Keratinocyte (primary cell): ENCODE results near the gene DDX27. TPM values are rescaled to one million over a fixed set of nuclear protein-coding genes. Genes with fewer than 3 reads are reported as not detected.

Source experiments
- DNase-seq: peaks from one replicate; pipeline ENCODE4 v3.0.0-alpha.2; 2011; ENCODE audit warnings: low read depth, missing footprints, low spot score
- FAIRE-seq: peaks from 2 replicates; lab custom pipeline; 2011; peaks lifted over from hg19 to GRCh38; lab: Jason Lieb, UNC
- H2AFZ ChIP-seq: 2 replicates; pipeline ENCODE4 v1.6.0; 2012; ENCODE audit warnings: low read length, control low read depth, inconsistent platforms; ENCODE audit not compliant: control insufficient read depth
- H3K27ac ChIP-seq: 2 replicates; pipeline ENCODE4 v1.5.1; 2011; ENCODE audit warnings: low read length; ENCODE audit not compliant: control insufficient read depth, insufficient read depth
- H3K27me3 ChIP-seq: 3 replicates; pipeline ENCODE4 v1.6.0; 2011; ENCODE audit warnings: low read length; ENCODE audit not compliant: control insufficient read depth, insufficient read depth; ENCODE audit errors: extremely low read depth
- H3K36me3 ChIP-seq, 2 experiments: 2 replicates in 1 of 2; 3 replicates in 1 of 2; pipeline ENCODE4 v1.5.1; 2011; ENCODE audit warnings: low read length in 2 of 2, mild to moderate bottlenecking in 1 of 2; ENCODE audit not compliant: control insufficient read depth in 2 of 2, insufficient read depth in 2 of 2; ENCODE audit errors: extremely low read depth in 1 of 2
- H3K4me1 ChIP-seq: 3 replicates; pipeline ENCODE4 v1.5.1; 2011; ENCODE audit warnings: low read length; ENCODE audit not compliant: control insufficient read depth, insufficient read depth; ENCODE audit errors: extremely low read depth
- H3K4me2 ChIP-seq: 3 replicates; pipeline ENCODE4 v1.6.0; 2011; ENCODE audit warnings: low read depth, low read length; ENCODE audit not compliant: control insufficient read depth, insufficient read depth; ENCODE audit errors: extremely low read depth
- H3K4me3 ChIP-seq, 3 experiments: fragments of 200-600 bp in 1 of 3; sonication (generic) in 1 of 3; 2 replicates in 2 of 3; 3 replicates in 1 of 3; pipeline ENCODE4 v1.5.1; 2011 to 2016; ENCODE audit warnings: low read length in 3 of 3, mild to moderate bottlenecking in 3 of 3, control low read depth in 2 of 3, inconsistent platforms in 1 of 3, low read depth in 1 of 3, mixed read lengths in 1 of 3, mixed run types in 1 of 3, moderate library complexity in 1 of 3; ENCODE audit not compliant: control insufficient read depth in 2 of 3, insufficient read depth in 2 of 3; ENCODE audit errors: extremely low read depth in 1 of 3
- H3K79me2 ChIP-seq: 2 replicates; pipeline ENCODE4 v1.6.0; 2012; ENCODE audit warnings: low read length; ENCODE audit not compliant: control insufficient read depth, insufficient read depth
- H3K9ac ChIP-seq: 3 replicates; pipeline ENCODE4 v1.6.0; 2011; ENCODE audit warnings: low read length; ENCODE audit not compliant: control insufficient read depth, insufficient read depth; ENCODE audit errors: extremely low read depth
- H3K9me1 ChIP-seq: 3 replicates; pipeline ENCODE4 v1.6.0; 2011; ENCODE audit warnings: low read length; ENCODE audit not compliant: control insufficient read depth, insufficient read depth; ENCODE audit errors: extremely low read depth
- H3K9me3 ChIP-seq: 2 replicates; pipeline ENCODE4 v1.5.1; 2012; ENCODE audit warnings: low read depth, low read length; ENCODE audit not compliant: control insufficient read depth
- H4K20me1 ChIP-seq: 3 replicates; pipeline ENCODE4 v1.6.0; 2011; ENCODE audit warnings: low read length; ENCODE audit not compliant: control insufficient read depth, insufficient read depth; ENCODE audit errors: extremely low read depth
- EZH2 ChIP-seq: IDR thresholded peaks from one replicate; pipeline ENCODE4 v1.6.1; 2012; ENCODE audit warnings: inconsistent platforms, mild to moderate bottlenecking, low read length, moderate library complexity
- dilution Hi-C: fragments of 300-500 bp; cut with MboI; formaldehyde crosslinking; loops from one replicate; pipeline ENCODE4 v1.7.0; 2020; ENCODE audit warnings: low sequenced_read_pairs; ENCODE audit not compliant: extremely low pct_ligation_motif_present
- polyA plus RNA-seq, 5 experiments: library from polyadenylated mRNA; depleted of rRNA in 3 of 5; stranded (reverse) in 3 of 5; stranded (forward) in 1 of 5; unstranded in 1 of 5; fragments of >200 nt; gene quantifications; 1 replicate in 1 of 5; 2 replicates in 3 of 5; 3 replicates in 1 of 5; pipeline versions ENCODE4 v1.2.1 to v1.2.3, GENCODE V29; 2011 to 2012; ENCODE audit warnings: missing spikeins in 2 of 5, low read depth in 1 of 5, low replicate concordance in 1 of 5
- TF ChIP-seq, protein P1 (sequence below), 3 experiments: IDR thresholded peaks in 1 of 3; conservative IDR thresholded peaks in 1 of 3; optimal IDR thresholded peaks in 1 of 3; 2 replicates in 2 of 3; 3 replicates in 1 of 3; pipeline versions ENCODE3 to v1.5.1; 2011; ENCODE audit warnings: low read length in 3 of 3, mild to moderate bottlenecking in 3 of 3, moderate library complexity in 2 of 3, control low read depth in 1 of 3, inconsistent platforms in 1 of 3; ENCODE audit not compliant: insufficient read depth in 2 of 3; ENCODE audit errors: extremely low read depth in 1 of 3

The DDX27 gene
- polyA plus RNA-seq, 1 donor (not counting 4 experiments of a cell fraction or from before 2014, with no cell fraction given): 34.5 TPM

GRCh38 chr20:49203746-49204145, 15.5 kb upstream of the DDX27 start:
- FAIRE-seq: no peak
- dilution Hi-C loops: no loop called here

DNA sequence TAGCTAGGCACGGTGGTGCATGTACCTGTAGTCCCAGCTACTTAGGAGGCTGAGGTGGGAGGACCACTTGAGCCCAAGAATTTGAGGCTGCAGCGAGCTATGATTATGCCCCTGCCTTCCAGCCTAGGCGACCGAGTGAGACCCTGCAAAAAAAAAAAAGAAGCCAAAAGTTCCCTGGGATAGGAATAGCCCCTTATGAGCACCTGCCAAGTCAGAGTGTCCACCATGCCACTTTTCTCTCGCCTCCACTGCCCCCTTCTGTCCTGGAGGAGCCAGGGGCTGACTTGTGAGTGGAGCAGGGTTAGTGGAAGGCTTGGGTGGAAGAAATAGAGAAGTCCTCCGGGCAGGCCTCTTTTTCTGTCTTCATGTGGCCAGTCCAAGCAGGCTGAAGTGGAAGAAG, 12.1 kb upstream of the DDX27 start:
- no peak overlapping the region for H3K27ac ChIP-seq
- no peak overlapping the region for H3K4me2 ChIP-seq
- H3K4me1 ChIP-seq: no peaks in the 10 kb centered on the region
- H3K27me3 ChIP-seq: no peaks in the 10 kb centered on the region
- no peak for DNase-seq
- H3K4me3 ChIP-seq: no peak overlapping the region
- dilution Hi-C loops: no loop called here
- FAIRE-seq: no peak
- H3K36me3 ChIP-seq: no peaks in the 10 kb centered on the region
- H3K9me1 ChIP-seq: no peaks in the 10 kb centered on the region
- no peaks in the 10 kb centered on the region for H3K79me2 ChIP-seq
- H3K9me3 ChIP-seq: peaks cover 2% of the 10 kb centered on the region
- H4K20me1 ChIP-seq: no peaks in the 10 kb centered on the region
- no peak for TF ChIP-seq EZH2
- no peak overlapping the region for H3K9ac ChIP-seq
- H2AFZ ChIP-seq: no peak overlapping the region

More at GRCh38 chr20:49203746-49204145, 15.5 kb upstream of the DDX27 start:
- Histone ChIP-seq H3K4me3 (no peak overlapping the region), H3K9me1 (no peaks in the 10 kb centered on the region), H3K27ac (no peak overlapping the region), H3K36me3 (no peaks in the 10 kb centered on the region), H3K4me1 (no peaks in the 10 kb centered on the region), H3K9me3 (no peaks in the 10 kb centered on the region), H3K4me2 (no peak overlapping the region), H3K79me2 (no peaks in the 10 kb centered on the region), H4K20me1 (no peaks in the 10 kb centered on the region), H3K27me3 (no peaks in the 10 kb centered on the region), H3K9ac (no peak overlapping the region), H2AFZ (no peak overlapping the region)
- no peak for TF ChIP-seq EZH2
- TF ChIP-seq, protein P1, sequence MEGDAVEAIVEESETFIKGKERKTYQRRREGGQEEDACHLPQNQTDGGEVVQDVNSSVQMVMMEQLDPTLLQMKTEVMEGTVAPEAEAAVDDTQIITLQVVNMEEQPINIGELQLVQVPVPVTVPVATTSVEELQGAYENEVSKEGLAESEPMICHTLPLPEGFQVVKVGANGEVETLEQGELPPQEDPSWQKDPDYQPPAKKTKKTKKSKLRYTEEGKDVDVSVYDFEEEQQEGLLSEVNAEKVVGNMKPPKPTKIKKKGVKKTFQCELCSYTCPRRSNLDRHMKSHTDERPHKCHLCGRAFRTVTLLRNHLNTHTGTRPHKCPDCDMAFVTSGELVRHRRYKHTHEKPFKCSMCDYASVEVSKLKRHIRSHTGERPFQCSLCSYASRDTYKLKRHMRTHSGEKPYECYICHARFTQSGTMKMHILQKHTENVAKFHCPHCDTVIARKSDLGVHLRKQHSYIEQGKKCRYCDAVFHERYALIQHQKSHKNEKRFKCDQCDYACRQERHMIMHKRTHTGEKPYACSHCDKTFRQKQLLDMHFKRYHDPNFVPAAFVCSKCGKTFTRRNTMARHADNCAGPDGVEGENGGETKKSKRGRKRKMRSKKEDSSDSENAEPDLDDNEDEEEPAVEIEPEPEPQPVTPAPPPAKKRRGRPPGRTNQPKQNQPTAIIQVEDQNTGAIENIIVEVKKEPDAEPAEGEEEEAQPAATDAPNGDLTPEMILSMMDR (optimal IDR thresholded peaks at IDR 0.05 in 1 of 3, IDR thresholded peaks at IDR 0.05 in 1 of 3, conservative IDR thresholded peaks at IDR 0.05 in 1 of 3; ENCODE audit: extremely low read depth in 1 of 3, insufficient read depth in 2 of 3, low read length in 3 of 3): no peak
- DNase-seq: no peak

DNA sequence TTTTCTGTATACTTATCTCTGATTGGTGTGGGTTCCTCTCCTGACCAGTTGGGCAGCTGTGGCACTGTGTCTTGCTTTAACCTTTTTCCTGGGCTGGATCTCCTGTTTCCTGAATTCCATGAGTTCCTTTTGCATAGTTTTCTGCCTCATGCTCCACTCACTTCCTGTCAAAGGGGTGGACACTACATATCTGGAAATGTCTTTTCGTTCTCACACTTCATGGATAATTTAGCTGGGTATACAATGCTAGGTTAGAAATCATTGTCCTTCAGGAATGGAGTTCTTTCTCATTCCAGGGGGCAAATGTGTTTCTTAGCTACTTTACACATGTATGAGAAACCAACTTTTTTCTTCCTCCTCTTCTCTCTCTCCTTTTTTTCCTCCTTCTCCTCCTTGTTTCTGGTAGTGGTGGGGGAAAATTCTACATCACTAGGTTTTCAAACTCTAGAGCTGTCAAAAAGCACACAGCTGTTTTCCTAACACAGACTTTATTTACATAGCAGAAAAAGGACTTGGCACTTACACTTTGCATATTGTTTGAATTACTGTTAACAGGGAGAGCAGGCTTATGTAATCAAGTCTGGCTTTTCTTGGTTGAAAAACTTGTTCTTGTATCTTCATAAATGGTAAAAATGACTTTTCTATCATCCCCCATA, 9.0 kb upstream of the DDX27 start:
- no peak overlapping the region for H3K4me3 ChIP-seq
- H3K4me2 ChIP-seq: no peak overlapping the region
- no peaks in the 10 kb centered on the region for H3K36me3 ChIP-seq
- peaks cover 2% of the 10 kb centered on the region for H3K9me3 ChIP-seq
- no peak overlapping the region for H3K27ac ChIP-seq
- no peaks in the 10 kb centered on the region for H3K9me1 ChIP-seq
- H3K9ac ChIP-seq: no peak overlapping the region
- no peaks in the 10 kb centered on the region for H3K4me1 ChIP-seq
- H2AFZ ChIP-seq: no peak overlapping the region
- TF ChIP-seq EZH2: no peak
- TF ChIP-seq, protein P1 (optimal IDR thresholded peaks at IDR 0.05 in 1 of 3, IDR thresholded peaks at IDR 0.05 in 1 of 3, conservative IDR thresholded peaks at IDR 0.05 in 1 of 3; ENCODE audit: extremely low read depth in 1 of 3, insufficient read depth in 2 of 3, low read length in 3 of 3): no peak
- dilution Hi-C loops: no loop called here
- no peaks in the 10 kb centered on the region for H3K79me2 ChIP-seq
- FAIRE-seq (no peak), DNase-seq (no peak)
- no peaks in the 10 kb centered on the region for H4K20me1 ChIP-seq
- no peaks in the 10 kb centered on the region for H3K27me3 ChIP-seq
